ENCODE data around the gene PGLYRP2. TPM values are rescaled to one million over a fixed set of nuclear protein-coding genes. Genes with fewer than 3 reads are reported as not detected.

Gene PGLYRP2
- total and polyA plus RNA-seq, 4 donors, result not detected

DNA sequence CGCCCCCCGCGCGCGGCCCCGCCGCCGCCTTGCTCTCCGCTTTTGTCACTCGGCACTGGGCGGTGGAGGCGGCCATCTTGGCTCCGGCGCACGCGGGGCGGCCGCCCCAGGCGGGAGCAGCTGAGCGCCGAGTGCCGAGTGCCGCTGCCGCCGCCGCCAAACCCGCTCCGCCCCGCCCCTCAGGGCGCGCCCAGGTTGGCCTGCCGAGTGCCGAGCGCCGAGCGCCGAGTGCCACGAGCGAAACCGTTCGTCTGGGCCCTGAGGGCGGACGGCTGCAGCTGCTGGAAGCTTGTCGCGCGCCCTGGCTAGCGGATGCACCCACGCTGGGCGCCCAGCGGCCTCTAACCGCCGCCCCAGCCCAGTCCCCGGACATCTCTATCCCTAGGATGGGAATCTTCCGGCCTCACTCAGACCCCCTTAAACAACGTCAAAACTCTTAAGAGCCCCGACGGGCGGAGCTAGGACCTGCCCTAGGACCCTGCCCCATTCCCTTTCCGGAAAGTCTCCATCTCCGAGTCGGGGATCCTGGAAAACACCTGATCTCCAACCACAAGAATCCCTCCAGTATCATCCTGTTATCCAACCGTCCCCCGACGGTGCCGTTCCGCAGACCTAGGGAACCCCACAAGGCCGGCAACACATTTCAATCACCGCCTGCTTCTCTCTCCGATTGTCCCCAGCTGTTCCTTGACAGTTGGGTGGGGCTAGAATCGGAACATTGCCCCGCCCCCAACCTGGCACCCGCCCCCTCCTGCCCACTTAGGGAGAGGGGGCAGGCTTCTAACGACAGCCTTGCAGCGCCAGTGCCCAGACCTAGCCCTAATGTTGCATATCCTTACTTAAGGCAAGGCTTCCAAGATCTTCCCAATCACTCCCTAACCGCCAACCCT, 46.4 kb downstream of the PGLYRP2 start:
- peaks cover 34% of the 10 kb centered on the region for H3K4me1 ChIP-seq (ENCODE audit: control insufficient read depth, insufficient read depth, low read length)
- no peaks in the 10 kb centered on the region for H3K27me3 ChIP-seq (ENCODE audit: control insufficient read depth, insufficient read depth, low read length)
- DNase-seq (ENCODE audit: low read depth in 4 of 6, low spot score in 6 of 6), result peak; percentile 63 to 97 (median 86)
- H3K27ac ChIP-seq (ENCODE audit: low read depth, low read length), result peak overlapping the region; percentile 87
- peaks cover 62% of the 10 kb centered on the region for H3K36me3 ChIP-seq (ENCODE audit: control insufficient read depth, insufficient read depth, low read length)
- under 1% methylated on average over 69 of the region's 75 CpGs for WGBS (ENCODE audit: insufficient coverage)
- H3K4me3 ChIP-seq (ENCODE audit: low read depth, low read length), result peak overlapping the region; percentile 74
- no peaks in the 10 kb centered on the region for H3K9me3 ChIP-seq (ENCODE audit: control insufficient read depth, insufficient read depth, low read length)

DNA sequence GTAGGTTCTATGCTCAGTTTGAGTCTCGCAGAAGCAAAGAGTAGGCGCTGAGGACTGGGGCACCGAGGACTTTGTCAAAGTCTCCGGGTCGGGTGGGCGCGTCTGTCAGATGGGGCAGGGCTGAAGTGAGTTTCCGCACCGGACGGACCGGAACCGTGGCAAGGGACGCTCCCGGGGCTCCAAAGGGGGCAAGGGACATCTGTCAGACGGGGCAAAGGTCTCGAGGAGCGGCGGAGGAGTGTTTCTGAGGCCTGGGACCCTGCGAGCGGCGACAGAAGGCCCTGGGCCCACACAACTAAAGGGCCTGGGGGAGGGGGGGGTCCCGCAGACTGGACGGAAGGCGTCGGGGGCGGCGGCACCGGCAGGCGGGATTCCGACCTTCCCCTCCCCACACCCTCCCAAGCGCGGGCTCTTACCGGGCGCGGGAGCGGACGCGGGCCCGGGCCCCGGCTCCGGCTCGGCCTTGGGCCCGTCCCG, 47.2 kb downstream of the PGLYRP2 start:
- H3K27me3 ChIP-seq (ENCODE audit: control insufficient read depth, insufficient read depth, low read length), result no peaks in the 10 kb centered on the region
- H3K36me3 ChIP-seq (ENCODE audit: control insufficient read depth, insufficient read depth, low read length), result peaks cover 62% of the 10 kb centered on the region
- H3K27ac ChIP-seq (ENCODE audit: low read depth, low read length), result peak overlapping the region; percentile 29
- H3K9me3 ChIP-seq (ENCODE audit: control insufficient read depth, insufficient read depth, low read length), result no peaks in the 10 kb centered on the region
- 0% methylated on average over 32 of the region's 44 CpGs for WGBS (ENCODE audit: insufficient coverage)
- peaks cover 34% of the 10 kb centered on the region for H3K4me1 ChIP-seq (ENCODE audit: control insufficient read depth, insufficient read depth, low read length)
- no peak for DNase-seq (ENCODE audit: low read depth in 4 of 6, low spot score in 6 of 6)
- peak overlapping the region; percentile 69 for H3K4me3 ChIP-seq (ENCODE audit: low read depth, low read length)

DNA sequence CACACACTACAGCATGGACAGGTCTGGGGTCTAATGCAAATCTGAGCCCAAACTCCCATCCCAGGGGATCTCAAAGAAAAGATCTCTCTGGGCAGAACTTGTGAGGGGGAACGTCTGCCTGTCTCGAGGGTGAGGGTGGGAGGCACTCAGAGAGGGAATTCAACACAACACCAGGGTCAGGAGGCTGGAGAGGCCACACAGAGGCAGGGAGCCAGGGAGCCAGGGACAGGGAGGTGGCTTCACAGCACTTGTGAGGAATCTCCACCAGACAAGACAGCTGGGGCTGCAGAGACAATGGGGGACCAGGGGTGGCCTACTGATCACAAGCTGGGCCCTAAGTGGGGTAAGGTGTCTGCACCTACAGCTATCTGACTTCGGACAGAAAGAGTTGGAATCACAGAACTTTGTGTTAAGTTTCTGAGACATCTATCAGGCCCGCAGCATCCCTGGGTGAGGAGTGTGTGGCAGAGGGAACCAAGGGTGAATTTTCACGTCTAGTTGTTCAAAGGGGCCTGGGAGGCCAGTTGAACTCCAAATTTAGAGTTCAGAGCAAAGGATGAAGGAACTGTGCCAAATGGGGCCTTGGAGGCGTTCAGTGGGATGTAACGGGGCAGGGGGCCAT, 47.8 kb downstream of the PGLYRP2 start:
- Histone ChIP-seq H3K4me3 (ENCODE audit: low read depth, low read length) (peak overlapping the region; percentile 69), H3K27me3 (ENCODE audit: control insufficient read depth, insufficient read depth, low read length) (no peaks in the 10 kb centered on the region), H3K9me3 (ENCODE audit: control insufficient read depth, insufficient read depth, low read length) (no peaks in the 10 kb centered on the region), H3K36me3 (ENCODE audit: control insufficient read depth, insufficient read depth, low read length) (peaks cover 62% of the 10 kb centered on the region), H3K4me1 (ENCODE audit: control insufficient read depth, insufficient read depth, low read length) (peaks cover 34% of the 10 kb centered on the region), H3K27ac (ENCODE audit: low read depth, low read length) (no peak overlapping the region)
- WGBS (ENCODE audit: insufficient coverage), result 23% methylated on average over 6 of the region's 7 CpGs
- DNase-seq (ENCODE audit: low read depth in 4 of 6, low spot score in 6 of 6), result no peak

DNA sequence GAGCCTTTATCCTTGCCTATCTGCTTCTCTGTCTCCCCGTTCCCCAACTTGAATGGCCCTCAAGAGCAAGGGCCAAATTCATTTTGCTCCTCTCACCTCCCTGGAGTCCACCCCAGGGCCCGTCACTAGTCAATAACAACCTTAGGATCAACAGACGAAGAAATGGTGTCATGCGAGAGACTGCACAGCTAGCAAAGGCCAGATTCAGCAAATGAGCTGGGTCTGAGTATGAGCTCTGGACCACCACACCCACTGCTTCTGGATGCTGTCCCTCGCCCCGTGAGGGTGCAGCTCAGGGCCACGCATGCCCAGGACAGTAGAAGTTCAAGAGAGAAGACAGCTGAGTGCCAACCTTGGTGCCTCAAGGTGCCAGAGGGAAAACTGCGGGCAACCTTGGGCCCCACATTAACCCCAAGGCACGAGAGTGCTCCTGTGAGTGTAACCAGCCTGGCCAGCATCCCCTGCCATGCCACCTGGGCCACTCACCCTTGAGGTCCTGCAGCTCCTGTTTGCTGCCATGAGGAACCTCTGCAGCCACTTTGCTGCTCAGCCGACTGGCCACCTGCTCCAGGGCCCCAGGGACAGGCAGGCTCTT, 48.7 kb downstream of the PGLYRP2 start:
- no peaks in the 10 kb centered on the region for H3K9me3 ChIP-seq (ENCODE audit: control insufficient read depth, insufficient read depth, low read length)
- peaks cover 65% of the 10 kb centered on the region for H3K36me3 ChIP-seq (ENCODE audit: control insufficient read depth, insufficient read depth, low read length)
- peaks cover 34% of the 10 kb centered on the region for H3K4me1 ChIP-seq (ENCODE audit: control insufficient read depth, insufficient read depth, low read length)
- H3K4me3 ChIP-seq (ENCODE audit: low read depth, low read length), result no peak overlapping the region
- 86% methylated on average over 10 of the region's 10 CpGs for WGBS (ENCODE audit: insufficient coverage)
- no peak for DNase-seq (ENCODE audit: low read depth in 4 of 6, low spot score in 6 of 6)
- H3K27ac ChIP-seq (ENCODE audit: low read depth, low read length), result no peak overlapping the region
- no peaks in the 10 kb centered on the region for H3K27me3 ChIP-seq (ENCODE audit: control insufficient read depth, insufficient read depth, low read length)

DNA sequence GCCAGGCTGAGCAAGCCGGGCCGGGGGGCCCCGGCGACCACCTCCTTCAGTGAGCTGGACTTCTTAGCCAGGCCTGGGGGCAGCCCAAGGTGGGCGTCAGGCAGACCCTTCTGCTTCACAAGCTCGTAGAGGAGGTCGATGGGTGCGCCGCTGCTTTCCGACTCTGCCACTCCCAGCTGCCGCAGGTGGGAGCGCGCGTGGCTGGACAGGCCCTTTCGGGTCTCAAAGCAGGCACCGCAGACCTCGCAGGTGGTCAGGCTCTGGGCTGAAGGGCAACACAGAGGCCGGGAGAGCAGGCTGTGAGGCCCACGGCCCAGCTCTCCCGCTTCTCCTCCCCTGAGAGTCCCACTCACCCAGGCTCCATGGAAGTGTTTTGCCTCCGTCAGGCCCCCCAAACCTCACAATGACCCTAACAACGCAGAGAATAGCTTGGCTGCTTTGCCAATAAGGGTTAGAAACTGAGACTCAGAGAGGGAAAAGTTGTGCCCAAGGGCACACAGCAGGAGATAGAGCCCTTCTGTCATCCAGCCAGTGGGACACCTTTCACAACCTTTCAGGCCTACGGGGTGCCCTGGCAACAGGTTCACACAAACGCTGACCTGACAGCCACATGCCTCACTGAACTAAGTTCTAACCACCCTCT, 49.4 kb downstream of the PGLYRP2 start:
- no peaks in the 10 kb centered on the region for H3K9me3 ChIP-seq (ENCODE audit: control insufficient read depth, insufficient read depth, low read length)
- no peak overlapping the region for H3K27ac ChIP-seq (ENCODE audit: low read depth, low read length)
- DNase-seq (ENCODE audit: low read depth in 4 of 6, low spot score in 6 of 6), result no peak
- H3K27me3 ChIP-seq (ENCODE audit: control insufficient read depth, insufficient read depth, low read length), result no peaks in the 10 kb centered on the region
- H3K4me3 ChIP-seq (ENCODE audit: low read depth, low read length), result no peak overlapping the region
- 90% methylated on average over 24 of the region's 24 CpGs for WGBS (ENCODE audit: insufficient coverage)
- H3K36me3 ChIP-seq (ENCODE audit: control insufficient read depth, insufficient read depth, low read length), result peaks cover 65% of the 10 kb centered on the region
- peaks cover 34% of the 10 kb centered on the region for H3K4me1 ChIP-seq (ENCODE audit: control insufficient read depth, insufficient read depth, low read length)

DNA sequence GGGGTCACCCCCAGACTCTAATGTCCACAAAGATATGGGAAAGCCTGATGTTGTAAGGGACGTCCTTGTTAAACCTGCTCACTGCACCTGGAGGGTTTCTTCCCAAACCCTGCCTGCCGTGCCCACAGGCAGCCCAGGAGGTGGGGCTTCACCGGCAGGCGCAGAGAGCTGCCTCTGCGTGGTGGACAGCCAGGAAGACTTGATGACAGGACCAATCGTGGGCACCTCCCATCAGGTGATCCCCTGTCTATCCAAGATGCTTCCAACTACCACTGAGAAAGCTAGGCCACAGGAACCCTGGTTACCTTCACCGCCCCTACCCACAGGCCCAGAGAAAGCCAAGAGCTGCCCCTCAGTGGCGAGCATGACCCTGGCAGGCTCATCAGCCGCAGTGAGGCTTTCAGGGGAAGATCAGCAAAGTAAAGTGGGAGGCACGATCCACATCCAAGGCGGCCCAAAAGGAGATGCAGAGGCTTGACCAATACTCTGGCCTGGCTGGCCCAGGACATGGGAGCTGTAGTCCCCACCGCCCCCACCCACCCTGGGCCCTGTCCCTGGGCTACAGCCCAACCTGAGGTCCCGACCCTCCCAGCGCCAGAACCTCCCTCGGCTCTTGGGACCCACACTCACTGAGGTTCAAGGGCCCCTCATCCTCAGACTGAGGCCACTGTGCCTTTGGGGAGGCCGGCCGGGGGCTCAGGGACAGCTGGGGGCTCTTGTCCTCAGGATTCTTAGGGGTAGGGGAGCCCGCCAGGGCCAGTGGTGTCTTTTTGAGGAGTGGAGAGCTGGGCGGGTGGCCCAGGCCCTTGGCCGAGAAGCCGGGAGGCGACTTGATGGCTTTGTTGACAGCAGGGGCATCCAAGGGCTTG, 50.1 kb downstream of the PGLYRP2 start:
- Histone ChIP-seq H3K36me3 (ENCODE audit: control insufficient read depth, insufficient read depth, low read length) (peaks cover 68% of the 10 kb centered on the region), H3K4me1 (ENCODE audit: control insufficient read depth, insufficient read depth, low read length) (peaks cover 34% of the 10 kb centered on the region), H3K27ac (ENCODE audit: low read depth, low read length) (no peak overlapping the region), H3K4me3 (ENCODE audit: low read depth, low read length) (no peak overlapping the region), H3K9me3 (ENCODE audit: control insufficient read depth, insufficient read depth, low read length) (no peaks in the 10 kb centered on the region), H3K27me3 (ENCODE audit: control insufficient read depth, insufficient read depth, low read length) (no peaks in the 10 kb centered on the region)
- no peak for DNase-seq (ENCODE audit: low read depth in 4 of 6, low spot score in 6 of 6)
- 91% methylated on average over 22 of the region's 22 CpGs for WGBS (ENCODE audit: insufficient coverage)

DNA sequence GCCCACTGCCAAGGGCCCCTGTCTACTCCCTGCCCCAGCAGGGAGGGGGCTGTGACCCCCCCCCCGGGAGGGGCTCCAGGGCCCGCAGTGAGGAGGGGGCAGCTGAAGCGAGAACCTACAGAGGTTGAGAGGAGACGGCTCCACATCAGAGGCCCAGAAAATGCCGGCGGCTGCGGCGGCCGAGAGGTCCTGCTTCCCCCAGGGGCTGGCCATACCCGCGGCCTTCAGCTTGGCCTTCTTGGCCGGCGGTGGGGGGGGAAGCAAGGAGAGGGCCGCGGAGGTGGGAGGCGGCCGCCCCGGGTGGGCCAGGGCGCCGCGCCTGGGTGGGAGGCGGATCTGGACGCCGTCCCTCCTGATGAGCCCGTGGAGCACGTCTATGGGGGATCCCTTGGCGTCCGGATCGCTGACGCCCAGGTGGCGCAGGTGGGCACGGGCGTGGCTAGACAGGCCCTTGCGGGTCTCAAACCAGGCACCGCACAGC, 51.3 kb downstream of the PGLYRP2 start:
- Histone ChIP-seq H3K27me3 (ENCODE audit: control insufficient read depth, insufficient read depth, low read length) (no peaks in the 10 kb centered on the region), H3K36me3 (ENCODE audit: control insufficient read depth, insufficient read depth, low read length) (peaks cover 80% of the 10 kb centered on the region), H3K4me3 (ENCODE audit: low read depth, low read length) (no peak overlapping the region), H3K27ac (ENCODE audit: low read depth, low read length) (no peak overlapping the region), H3K4me1 (ENCODE audit: control insufficient read depth, insufficient read depth, low read length) (peaks cover 29% of the 10 kb centered on the region), H3K9me3 (ENCODE audit: control insufficient read depth, insufficient read depth, low read length) (no peaks in the 10 kb centered on the region)
- no peak for DNase-seq (ENCODE audit: low read depth in 4 of 6, low spot score in 6 of 6)
- 95% methylated on average over 31 of the region's 35 CpGs for WGBS (ENCODE audit: insufficient coverage)

DNA sequence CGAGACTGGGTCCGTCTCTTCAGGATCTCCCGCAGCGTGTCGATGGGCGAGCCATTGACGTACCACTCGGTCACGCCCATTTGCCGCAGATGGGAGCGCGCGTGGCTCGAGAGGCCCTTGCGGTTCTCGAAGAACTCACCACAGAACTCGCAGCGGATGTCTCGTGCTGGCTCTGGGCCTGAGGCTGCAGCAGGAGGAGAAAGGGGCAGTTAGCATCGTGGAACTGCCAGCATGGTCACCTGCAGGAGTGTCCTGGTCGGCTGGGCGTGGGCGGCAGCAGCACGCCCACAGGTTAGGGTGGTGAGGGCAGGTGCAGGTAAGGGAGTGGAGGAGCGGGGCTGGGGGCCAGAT, 52.0 kb downstream of the PGLYRP2 start:
- 98% methylated on average over 25 of the region's 25 CpGs for WGBS (ENCODE audit: insufficient coverage)
- H3K4me1 ChIP-seq (ENCODE audit: control insufficient read depth, insufficient read depth, low read length), result peaks cover 33% of the 10 kb centered on the region
- no peaks in the 10 kb centered on the region for H3K9me3 ChIP-seq (ENCODE audit: control insufficient read depth, insufficient read depth, low read length)
- H3K4me3 ChIP-seq (ENCODE audit: low read depth, low read length), result no peak overlapping the region
- no peaks in the 10 kb centered on the region for H3K27me3 ChIP-seq (ENCODE audit: control insufficient read depth, insufficient read depth, low read length)
- no peak for DNase-seq (ENCODE audit: low read depth in 4 of 6, low spot score in 6 of 6)
- H3K36me3 ChIP-seq (ENCODE audit: control insufficient read depth, insufficient read depth, low read length), result peaks cover 87% of the 10 kb centered on the region
- no peak overlapping the region for H3K27ac ChIP-seq (ENCODE audit: low read depth, low read length)
